ENCODE measurements around the gene ARL10.

- TF ChIP-seq POLR2A (IDR thresholded peaks at IDR 0.05; ENCODE audit: borderline replicate concordance, extremely low read depth, insufficient read depth, insufficient read length): no peak
- TF ChIP-seq CTCF (IDR thresholded peaks at IDR 0.05 in 2 of 3, conservative IDR thresholded peaks at IDR 0.05 in 1 of 3; ENCODE audit: borderline replicate concordance in 1 of 3, insufficient read depth in 1 of 3, low read depth in 2 of 3, low read length in 2 of 3): no peak
- TF ChIP-seq ELF1 (IDR thresholded peaks at IDR 0.05; ENCODE audit: borderline replicate concordance, low read depth): no peak
- no peak for TF ChIP-seq JUND (IDR thresholded peaks at IDR 0.05)
- TF ChIP-seq EZH2 (IDR thresholded peaks at IDR 0.05): no peak
- no peak for TF ChIP-seq EZH2phosphoT487 (IDR thresholded peaks at IDR 0.05; ENCODE audit: borderline replicate concordance)
- no peak for TF ChIP-seq REST (IDR thresholded peaks at IDR 0.05; ENCODE audit: low read depth)
- no peak for TF ChIP-seq ZNF274 (IDR thresholded peaks at IDR 0.05; ENCODE audit: low read depth, low read length)
Observed at GRCh38 chr5:176359658-176360057, 5.6 kb upstream of the ARL10 start.
